Measurements from ENCODE around the gene FAM234A.

FAM234A gene

DNA sequence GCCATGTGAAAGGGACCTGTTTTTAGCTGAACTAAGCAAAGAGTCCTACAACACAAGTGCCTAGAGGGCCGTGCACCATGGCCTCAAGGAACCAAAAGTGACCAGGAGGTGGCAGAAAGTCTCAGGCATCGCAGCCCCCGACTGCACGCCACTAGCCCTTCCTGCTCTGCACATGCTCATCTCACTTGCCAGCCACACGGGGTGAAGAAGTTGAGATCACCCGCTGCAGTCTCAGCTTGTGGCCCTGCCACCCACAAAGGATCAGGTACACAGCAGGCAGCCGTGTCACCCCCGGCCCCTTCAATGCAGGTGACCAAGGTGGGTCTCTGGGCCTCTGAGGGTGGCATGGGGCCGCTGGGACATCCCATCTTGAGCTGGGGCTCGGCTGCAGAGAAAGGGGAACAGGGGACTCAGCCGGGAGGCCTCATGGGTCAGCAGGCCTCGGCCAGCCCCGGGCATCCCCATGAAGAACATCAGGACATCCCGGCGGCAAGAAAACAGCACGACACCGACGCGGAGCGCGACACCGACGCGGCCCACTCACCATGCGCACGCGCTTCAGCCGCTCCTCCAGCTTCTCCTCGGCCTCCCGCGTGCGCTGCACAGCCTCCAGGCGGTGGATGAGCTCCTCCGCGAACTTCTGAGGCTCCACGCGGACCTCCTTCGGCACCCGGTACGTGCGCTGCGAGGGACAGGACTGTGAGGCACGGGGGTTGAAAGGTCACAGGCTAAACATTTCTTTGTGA, 69.3 kb downstream of the FAM234A start:
- peak in 1 of 2 experiments; percentile 5 for DNase-seq

GRCh38 chr16:305916-306626, 71.5 kb downstream of the FAM234A start:
- DNase-seq, result no peak

GRCh38 chr16:306911-307370, 72.3 kb downstream of the FAM234A start:
- DNase-seq, result no peak

DNA sequence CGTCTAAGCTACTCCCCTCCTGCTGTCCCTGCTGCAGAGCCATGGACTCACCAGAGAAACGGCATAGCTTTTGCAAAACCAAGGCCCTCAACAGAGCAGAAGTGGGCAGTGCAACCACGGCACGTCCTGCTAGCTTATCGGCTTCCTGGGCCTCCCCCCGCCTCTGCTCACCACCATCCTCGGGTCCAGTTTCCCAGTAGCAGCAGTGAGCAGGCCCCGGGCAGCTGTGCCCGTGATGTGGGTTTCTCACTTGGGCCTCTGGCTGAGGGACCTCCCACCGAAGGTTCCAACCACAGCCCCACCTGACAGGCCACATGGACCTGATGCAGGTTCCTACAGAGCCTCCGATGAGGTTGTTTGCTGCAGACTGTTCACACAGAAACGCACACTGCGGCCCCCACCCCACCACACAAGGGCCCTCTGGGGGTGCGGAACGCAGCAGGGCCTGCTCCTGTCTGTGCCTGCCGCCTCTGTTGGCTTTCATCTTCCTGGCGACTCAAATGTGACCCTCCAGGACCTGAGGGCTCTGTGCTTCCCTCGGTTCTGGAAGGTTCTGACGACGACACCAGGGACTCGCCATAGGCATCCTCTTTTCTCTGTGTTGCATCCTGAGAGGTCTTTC, 73.2 kb downstream of the FAM234A start:
- DNase-seq, result no peak

DNA sequence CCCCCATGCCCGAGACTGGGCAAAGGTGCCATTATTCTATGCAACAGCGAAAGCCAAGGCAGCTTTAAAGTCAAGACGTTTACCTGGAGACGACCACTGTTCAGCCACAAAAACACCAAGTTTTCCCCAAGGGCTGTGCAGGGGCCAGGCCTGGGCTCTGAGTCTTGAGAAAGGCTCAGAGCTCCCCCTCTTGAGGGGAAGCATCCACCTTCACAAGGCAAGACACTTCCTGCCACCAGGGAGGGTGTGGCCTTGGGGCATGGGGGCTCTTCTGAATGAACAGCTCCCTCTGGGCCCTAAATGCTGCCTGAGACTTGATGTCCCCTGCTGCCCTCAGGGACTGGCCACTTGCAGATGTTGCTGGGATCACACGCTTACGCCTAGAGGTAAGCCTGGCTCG, 74.9 kb downstream of the FAM234A start:
- no peak for DNase-seq

- no peak for DNase-seq
These were observed 77.1 kb downstream of the FAM234A start for GRCh38 chr16:311725-312124.

DNA sequence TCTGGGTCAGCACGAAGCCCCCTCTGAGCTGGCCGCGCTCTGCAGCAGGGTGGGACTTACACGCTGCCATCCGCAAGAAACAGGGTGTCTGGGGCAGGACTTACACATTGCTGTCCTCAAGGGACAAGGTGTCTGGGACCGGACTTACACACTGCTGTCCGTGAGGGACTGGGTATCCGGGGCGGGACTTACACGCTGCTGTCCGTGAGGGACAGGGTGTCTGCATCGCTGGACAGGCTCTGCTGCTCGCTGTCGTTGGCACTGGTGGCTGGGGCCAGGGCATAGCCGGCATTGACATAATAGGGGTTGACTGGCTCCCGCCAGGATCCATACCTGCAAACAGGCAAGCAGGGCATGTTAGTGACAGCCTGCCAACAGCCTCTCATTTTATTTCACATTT, 79.7 kb downstream of the FAM234A start:
- DNase-seq, result no peak

DNA sequence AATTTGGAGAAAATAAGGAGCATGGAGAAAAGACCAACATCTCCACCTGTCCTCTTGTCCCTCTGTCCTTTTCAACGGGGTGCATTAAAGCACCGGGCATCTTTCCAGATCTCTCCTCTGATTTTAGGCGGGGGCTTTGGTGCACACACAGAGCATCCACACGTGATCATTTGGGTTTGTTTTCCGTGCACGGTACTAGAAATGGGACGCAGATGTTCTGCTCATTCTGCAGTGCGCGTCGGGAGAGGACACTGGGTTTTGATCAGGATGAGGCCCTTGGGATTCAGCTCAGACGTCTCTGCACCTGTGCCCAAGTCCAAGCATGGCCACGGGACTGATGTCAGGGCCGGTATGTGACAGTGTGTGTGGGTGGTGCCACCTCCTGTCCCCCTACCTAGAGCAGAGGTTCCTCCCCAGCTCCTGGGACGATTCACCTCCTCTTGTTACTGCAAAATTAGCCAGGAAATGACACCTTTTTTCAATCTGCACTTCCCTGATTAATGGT, 80.2 kb downstream of the FAM234A start:
- DNase-seq, result no peak
